Mammary epithelial cell (primary cell): Measurements from ENCODE around the gene NUP43.

Experiments
- EZH2 ChIP-seq: IDR thresholded peaks from 2 replicates; pipeline ENCODE4 v1.6.1; 2012; ENCODE audit warnings: low read length, inconsistent platforms, borderline replicate concordance
- TF ChIP-seq, protein P1 (sequence below), 2 donors: IDR thresholded peaks in 1 of 2; conservative IDR thresholded peaks in 1 of 2; 2 replicates each; pipeline ENCODE4 v1.5.1; 2011 to 2012; ENCODE audit warnings: inconsistent platforms in 2 of 2, low read length in 2 of 2, mild to moderate bottlenecking in 2 of 2, control low read depth in 1 of 2, low read depth in 1 of 2; ENCODE audit not compliant: insufficient read depth in 1 of 2; ENCODE audit errors: extremely low read depth in 1 of 2

DNA sequence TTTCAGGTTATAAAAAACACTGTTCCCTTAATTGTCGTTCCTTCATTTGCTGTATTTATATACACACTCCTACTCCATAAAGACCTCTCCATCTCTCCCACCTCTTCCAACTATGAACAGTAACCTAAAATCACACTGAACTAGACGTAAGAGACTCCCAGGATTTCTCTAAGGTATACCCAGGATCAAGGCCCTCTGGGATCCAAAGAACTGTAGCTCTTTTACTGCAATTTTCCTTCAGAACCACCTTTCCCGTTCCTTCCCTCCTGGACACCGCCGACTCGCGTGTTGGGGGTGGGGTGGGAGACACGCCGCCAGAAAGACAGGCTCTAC, 29.1 kb downstream of the NUP43 start:
- TF ChIP-seq, protein P1, sequence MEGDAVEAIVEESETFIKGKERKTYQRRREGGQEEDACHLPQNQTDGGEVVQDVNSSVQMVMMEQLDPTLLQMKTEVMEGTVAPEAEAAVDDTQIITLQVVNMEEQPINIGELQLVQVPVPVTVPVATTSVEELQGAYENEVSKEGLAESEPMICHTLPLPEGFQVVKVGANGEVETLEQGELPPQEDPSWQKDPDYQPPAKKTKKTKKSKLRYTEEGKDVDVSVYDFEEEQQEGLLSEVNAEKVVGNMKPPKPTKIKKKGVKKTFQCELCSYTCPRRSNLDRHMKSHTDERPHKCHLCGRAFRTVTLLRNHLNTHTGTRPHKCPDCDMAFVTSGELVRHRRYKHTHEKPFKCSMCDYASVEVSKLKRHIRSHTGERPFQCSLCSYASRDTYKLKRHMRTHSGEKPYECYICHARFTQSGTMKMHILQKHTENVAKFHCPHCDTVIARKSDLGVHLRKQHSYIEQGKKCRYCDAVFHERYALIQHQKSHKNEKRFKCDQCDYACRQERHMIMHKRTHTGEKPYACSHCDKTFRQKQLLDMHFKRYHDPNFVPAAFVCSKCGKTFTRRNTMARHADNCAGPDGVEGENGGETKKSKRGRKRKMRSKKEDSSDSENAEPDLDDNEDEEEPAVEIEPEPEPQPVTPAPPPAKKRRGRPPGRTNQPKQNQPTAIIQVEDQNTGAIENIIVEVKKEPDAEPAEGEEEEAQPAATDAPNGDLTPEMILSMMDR (conservative IDR thresholded peaks at IDR 0.05 in 1 of 2, IDR thresholded peaks at IDR 0.05 in 1 of 2; ENCODE audit: extremely low read depth in 1 of 2, insufficient read depth in 1 of 2, low read depth in 1 of 2, low read length in 2 of 2) = no peak
- TF ChIP-seq EZH2 = no peak
